ENCODE data around the gene BBS1.

DNA sequence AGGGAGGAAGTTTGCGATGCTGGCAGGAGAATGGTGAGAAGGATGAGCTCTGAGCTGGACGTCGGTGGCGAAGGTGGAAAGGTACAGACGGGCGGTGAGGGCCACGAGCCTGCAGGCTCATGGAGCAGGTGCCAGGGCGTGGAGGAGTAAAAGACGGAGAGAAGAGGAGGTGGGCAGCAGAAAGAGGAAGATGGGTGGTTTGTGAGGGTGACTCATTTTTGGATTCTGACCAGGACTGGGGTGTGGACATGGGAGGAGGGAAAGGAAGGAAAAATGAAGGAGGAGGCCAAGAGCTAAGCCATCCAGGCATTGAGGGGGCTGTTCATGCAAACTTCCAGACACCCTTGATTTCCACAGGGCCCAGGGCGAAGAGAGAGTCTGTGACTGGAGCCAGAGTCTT lies 31.9 kb downstream of the BBS1 start:
- TF ChIP-seq SUZ12 (IDR thresholded peaks at IDR 0.05; ENCODE audit: extremely low read depth, insufficient read depth, insufficient read length) (no peak), YY1 (IDR thresholded peaks at IDR 0.05; ENCODE audit: insufficient read depth, insufficient read length) (no peak)

Measured in NT2/D1 (cell line).